GM19372 (cell line): ENCODE results near the gene LGMN.

Source experiments
- ATAC-seq: cut with Tn5 transposase; IDR thresholded peaks from one replicate; pipeline ENCODE4 v1.9.1; 2021; ENCODE audit warnings: mild to moderate bottlenecking, low read depth, moderate library complexity; ENCODE audit not compliant: unreplicated experiment

LGMN gene

DNA sequence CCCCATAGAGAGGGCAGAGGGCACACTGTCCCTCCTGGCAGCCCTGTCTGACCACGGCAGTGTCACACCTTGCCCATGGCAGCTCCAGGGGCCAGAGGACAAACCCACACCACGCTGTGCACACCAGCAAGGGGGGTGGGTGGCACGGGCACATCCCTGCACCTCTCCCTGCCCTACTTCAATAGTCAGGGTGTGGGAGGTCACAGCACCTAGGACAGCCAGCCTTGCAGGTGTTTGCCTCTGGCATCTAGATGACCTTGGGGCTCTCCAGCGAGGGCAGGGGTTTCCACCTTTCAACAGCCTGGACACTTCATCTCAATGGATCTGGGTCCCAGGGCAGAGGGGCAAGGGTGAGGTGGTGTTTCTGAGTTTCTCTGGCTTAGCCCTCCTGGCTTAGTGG, 69.2 kb downstream of the LGMN start:
- ATAC-seq = no peak

DNA sequence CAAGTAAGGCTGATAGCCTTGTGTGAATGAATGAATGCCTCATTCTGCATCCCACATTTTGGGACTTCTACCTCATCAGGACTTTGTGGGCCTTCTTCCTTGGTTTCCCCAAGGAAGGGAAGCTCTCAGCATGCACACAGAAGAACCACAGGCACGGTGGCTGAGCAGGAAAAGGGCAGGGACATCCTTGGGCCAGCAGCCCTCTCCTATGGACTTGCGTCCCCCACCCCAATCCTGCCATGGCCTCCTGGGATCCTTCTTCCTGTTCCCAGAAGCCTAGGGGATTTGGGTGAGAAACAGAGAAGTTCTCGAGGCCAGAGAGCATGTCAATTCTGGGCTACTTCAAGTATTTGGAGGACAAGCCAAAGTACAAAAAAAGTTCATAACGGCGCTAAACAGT, 69.7 kb downstream of the LGMN start:
- no peak for ATAC-seq

GRCh38 chr14:92677955-92678354, 70.5 kb downstream of the LGMN start:
- ATAC-seq = no peak

- ATAC-seq = peak; percentile 75
These were observed 71.2 kb downstream of the LGMN start for GRCh38 chr14:92677087-92677668.

DNA sequence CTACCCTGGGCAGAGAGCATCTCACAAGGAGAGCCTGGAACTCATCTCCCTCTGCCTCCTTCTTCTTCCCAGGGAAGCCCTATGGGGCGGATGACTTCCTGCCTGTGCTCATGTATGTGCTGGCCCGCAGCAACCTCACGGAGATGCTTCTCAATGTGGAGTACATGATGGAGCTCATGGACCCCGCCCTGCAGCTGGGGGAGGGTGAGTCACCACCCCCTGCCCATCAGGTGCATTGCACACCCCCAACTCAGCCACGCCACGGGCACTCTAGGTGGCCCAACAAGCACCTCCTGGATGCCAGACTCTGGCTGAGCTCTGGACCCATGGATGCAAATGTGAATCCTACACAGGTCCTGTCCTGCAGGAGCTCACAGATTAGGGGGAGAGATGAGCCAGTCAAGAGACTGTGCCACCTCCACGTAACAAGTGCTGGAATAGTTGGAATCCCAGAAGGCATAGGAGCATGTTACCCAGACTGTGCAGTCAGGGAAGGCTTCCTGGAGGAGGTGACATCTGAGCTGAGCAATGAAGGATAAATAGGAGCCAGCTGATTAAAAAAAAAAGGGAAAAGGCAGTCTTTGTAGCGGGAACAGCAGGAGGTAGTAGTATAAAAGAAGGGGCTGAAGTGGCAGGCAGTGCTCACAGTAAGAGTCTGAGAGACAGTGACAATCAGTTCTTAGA, 71.9 kb downstream of the LGMN start:
- ATAC-seq = no peak

DNA sequence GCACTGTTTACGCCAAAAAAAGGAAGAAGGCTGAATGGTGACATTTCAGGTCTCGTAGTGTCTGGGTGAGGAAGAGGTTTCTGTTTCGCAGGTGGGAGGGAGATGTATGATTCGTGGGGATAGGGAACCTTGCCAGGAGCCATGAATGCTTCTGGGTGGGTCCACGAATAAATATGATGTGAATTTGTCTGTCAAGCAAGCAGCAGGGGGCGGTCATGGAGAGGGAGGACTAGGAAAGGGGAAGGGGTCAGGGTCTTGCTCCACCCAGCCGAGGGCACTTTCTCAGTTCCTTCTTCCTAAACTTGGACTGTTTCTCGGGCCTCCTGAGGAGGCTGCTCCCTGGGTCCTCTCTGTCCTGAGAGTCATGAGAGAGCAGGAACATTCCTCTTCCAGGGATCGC, 72.5 kb downstream of the LGMN start:
- no peak for ATAC-seq

GRCh38 chr14:92675421-92675820, 73.0 kb downstream of the LGMN start:
- no peak for ATAC-seq

DNA sequence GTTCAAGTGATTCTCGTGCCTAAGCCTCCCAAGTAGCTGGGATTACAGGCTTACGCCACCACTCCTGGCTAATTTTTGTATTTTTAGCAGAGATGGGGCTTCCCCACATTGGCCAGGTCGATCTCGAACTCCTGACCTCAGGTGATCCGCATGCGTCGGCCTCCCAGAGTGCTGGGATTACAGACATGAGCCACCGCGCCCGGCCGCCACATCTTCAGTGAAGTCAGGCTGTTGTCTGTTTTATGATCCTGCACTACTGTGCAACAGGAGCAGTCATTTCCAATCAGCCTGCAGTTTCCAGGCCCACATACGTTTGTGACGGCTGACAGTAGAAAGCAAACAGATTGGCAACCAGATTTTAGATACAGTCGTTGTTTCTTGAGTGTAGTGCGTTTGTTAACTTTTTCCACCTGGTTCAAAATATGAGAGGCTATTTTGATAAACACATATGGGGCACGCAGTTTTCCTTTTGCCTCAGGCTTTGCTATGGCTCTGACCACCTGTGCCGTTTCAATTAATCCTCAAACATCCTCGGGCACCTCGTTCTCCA, 74.8 kb downstream of the LGMN start:
- ATAC-seq = no peak

DNA sequence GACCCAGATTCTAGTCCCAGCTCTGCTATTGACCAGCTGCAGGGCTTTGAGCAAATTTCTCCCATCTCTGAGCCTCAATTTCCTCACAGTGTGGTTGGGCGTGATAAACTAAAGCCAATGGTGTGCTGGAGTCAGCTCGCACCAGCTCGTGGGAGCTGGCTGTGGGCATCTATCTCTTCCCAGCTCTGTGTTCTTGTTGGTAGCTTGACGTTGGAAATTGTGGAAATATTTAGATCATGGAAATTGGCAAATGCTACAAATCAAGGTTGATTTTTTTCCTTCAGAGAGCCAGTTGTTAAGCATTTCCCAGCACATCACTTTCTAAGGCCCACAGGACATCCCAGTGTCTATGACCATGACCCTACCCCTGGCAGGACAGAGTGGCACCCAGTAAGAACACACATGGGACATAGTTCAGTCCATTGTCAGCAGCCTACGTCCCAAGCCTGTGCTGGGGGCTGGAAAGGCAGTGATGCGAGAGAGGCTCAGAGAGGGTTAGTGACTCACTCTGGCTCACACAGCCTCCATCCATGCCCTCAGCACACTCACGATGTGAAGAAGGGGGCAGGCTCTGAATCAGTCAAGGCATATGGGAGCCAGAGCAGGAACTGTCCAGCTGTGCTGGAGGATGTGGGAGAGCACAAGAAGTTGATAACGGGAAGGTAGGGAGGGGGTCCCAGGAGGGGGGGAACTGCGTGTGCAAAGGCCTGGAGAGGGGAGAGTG, 77.6 kb downstream of the LGMN start:
- ATAC-seq = no peak

DNA sequence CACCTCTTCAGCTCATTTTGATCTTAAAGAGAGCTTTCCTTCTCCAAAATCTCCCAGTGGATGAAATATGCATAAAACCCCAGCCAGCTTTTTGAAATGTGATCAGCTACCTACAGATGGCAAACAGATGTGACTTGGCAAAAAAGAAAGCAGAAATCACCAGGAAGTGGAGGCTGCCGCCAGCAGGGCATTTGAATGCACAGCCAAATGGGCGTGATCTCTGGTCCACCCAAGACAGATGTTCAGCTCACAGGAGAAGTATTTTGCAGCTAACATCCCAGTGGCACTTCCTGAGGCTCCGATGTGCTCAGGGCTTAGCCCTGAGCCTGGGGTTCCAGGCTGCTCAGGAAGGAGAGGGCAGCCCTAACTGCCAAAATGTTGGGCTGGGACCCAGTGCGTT, 78.3 kb downstream of the LGMN start:
- no peak for ATAC-seq

GRCh38 chr14:92668276-92668973, 80.0 kb downstream of the LGMN start:
- no peak for ATAC-seq

- ATAC-seq = no peak
These were observed 82.2 kb downstream of the LGMN start for GRCh38 chr14:92666251-92666650.

DNA sequence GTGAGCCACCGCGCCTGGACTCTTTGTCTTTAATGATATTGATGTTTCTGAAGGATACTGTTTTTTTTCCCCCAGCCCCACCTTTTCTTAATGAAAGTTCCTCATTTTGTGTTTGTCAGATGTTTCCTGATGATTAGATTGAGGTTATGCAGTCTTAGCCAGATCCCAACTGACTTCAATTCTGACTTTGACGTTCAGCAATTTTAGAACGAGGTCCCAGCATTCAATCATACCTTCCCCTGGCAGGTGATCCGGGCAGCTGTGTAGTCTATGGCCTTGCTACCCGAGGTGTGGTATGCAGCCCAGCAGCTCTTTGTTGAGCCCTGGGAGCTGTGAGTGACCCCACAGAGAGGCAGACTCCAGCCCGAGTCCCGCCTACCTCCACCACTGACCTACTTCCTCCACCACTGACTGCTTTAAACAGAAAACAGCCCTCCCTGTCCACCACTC, 82.7 kb downstream of the LGMN start:
- no peak for ATAC-seq

GRCh38 chr14:92663049-92663448, 85.4 kb downstream of the LGMN start:
- no peak for ATAC-seq

GRCh38 chr14:92660571-92660970, 87.9 kb downstream of the LGMN start:
- ATAC-seq = no peak

DNA sequence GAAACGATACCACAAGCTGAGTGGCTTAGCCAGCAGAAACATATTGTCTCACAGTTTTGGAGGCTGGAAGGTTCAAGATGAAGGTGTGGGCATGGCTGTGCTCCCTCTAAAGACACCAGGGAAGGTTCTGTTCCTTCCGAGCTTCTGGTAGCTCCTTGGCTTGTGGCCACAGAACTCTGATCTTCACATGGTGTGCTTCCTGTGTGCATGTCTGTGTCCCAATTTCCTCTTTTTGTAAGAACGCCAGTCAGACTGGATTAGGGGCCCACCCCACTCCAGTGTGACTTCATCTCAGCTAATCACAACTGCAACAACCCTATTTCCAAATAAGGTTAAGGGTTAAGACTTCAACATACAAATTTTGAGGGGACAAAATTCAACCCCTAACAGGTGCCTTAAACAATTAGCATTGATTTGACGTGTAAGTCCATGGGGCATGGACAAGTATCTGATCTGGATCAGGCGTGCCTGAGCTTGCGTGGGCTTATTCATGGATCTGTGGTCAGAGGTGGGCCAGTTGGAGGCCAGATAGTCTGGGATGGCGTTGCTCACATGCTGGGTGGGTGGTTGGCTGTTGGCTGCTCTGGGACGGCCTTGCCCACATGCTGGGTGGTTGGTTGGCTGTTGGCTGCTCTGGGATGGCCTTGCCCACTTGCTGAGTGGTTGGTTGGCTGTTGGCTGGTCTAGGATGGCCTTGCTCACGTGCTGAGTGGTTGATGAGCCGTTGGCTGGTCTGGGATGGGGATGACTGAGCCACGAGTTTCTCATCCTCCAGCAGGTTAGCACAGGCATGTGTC, 88.5 kb downstream of the LGMN start:
- ATAC-seq = no peak

DNA sequence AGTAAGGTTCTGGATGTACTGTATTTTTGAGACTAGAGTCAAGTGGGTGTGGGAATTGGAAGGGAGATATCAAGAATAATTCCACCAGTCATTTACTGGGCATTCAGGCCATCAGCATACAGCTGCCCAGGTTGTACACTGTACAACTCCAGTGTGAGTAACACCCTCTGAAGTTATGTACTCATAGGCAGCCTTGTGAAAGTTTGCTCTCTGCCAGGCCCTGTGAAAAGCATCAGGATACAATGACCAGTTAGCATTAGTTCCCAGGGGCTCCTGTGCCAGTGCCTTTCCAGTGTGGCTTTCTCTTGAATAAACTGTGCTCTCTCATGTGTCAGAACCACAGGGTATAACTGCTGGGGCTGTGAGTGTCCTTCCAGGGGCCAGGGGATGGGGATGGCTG, 89.7 kb downstream of the LGMN start:
- ATAC-seq = no peak

DNA sequence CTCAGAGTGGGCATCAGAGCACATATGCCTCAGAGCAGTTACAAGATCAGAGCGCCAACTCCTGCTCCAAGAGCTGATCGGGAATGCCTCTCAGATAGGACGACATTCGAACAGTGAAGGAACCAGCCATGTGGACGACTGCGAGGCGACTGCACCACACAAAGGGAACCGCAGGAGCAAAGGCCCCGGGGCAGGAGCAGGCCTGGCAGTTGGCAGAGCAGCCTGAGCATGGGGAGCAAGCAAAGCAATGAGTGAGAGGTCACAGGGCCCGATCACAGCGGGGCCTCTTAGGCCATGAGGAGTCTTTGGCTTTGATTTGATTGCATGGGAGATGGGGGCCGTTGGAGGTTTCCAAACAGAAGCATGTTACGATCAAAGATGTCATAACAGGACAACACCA, 90.3 kb downstream of the LGMN start:
- no peak for ATAC-seq

- ATAC-seq = no peak
These were observed 90.8 kb downstream of the LGMN start for GRCh38 chr14:92657457-92658142.
